COLO668 (cell line): ENCODE measurements around the gene ABHD16A.

Experiments used
- DNase-seq: peaks from one replicate; lab custom pipeline; 2025; ENCODE audit not compliant: unreplicated experiment; lab: John Stamatoyannopoulos, UW

The ABHD16A gene

GRCh38 chr6:31732029-31732428 is 28.9 kb upstream of the ABHD16A start:
- no peak for DNase-seq

GRCh38 chr6:31730631-31731086 is 27.5 kb upstream of the ABHD16A start:
- DNase-seq = no peak

GRCh38 chr6:31729979-31730630 is 27.0 kb upstream of the ABHD16A start:
- no peak for DNase-seq

DNA sequence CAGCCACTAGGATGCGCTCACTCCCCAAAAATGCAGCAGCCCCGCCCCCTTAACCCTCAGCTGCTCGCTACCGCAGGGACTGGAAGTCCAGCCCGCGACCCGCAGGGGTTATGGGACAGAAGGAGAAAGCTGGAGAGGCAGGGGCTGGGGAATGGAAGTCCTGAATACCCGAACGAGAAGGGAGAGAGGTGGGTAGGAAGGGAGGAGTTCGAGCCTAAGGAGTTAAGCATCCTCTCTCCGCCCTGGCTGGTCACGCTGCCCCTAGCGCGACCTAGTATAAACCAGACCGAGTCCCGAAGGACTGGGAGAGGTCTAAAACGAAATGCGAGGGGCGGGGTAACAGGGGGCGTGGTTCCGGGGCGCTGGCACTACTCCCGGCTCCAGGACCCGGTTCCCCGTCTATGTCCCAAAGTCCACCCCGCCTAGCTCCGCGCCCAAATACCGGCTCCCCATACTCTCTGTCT is 26.4 kb upstream of the ABHD16A start:
- DNase-seq = peak; percentile 32

- DNase-seq = no peak
These were observed 25.8 kb upstream of the ABHD16A start, which contains the start of gene DDAH2 for GRCh38 chr6:31728767-31729514. DDAH2 (minus strand) TSS chr6:31729299; CDS start chr6:31729161, 138 bp downstream.

DNA sequence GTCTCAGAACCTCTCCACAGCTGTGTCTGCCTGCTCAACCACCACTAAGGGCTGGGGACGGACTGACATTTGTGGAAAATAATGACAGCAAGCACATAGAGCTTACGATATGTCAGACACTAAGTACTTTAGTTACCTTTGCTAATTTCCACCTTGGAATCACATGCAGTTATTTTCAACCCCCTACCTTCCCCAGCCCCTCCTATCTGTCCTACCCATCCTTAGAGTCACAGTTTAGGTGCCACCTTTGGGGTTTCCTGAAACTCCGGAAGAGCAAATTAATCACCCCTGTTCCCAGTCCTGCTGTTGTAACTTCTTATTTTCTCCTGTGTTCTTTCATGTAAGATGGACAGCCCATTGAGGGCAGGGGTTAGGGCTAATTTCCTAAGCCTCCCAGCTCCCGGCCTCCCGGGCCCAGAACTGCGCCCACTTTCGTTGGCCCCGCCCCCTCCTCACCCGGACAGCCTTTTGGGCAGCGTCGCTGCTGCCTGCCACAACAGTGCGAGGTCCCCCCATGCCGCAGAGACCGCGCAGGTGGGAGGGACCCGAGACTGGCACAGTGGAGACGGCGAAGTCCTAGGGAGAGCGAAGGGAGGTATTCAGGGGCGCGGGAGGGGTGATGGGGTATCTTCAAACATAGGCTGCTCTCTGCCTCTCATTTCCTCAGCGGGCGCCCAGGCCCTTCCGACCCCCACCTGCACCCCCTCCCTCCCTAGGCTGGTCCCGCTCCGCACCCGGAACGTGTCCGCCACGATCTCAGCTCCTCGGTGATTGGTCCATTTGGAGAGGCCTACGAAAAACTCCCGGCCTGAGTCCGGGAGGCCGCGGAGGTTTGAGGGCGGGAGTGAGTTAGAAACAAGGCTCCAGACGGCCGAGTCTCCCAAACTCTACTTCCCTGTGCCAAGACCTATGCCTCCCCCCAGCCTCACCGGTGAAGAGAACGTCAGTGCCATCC is 24.9 kb upstream of the ABHD16A start:
- DNase-seq = no peak

DNA sequence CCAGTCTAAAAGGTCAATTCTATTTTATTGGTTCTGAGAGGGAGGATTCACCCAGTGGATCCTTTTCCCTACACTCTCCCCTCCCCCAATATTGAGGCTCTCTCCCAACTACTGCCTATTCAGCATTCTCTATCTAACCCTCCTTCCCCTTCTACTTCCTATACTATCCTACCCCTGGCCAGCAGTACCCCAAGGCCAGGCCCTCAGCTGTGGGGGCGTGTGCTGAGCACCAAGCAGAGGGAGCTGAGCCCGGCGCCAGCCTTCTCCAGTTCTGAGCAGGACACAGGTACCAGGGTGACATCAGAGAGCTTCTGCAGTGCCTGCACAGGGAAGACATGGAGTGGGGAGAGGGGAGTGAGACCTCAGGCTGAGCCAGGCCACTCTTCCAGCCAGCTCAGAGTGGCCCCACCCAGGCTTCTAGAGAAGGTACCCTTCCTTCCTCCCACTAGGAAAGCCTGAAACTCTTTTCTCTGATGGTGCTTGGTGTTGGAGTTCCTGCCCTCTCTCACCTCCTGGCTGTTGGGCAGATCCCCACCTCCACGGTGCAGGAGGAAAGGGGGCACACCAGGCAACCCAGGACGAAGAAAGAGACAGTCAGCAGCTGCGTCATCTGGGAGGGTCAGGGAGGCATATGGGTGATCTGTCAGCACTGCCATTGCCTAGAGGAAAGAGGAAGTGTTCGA is 24.1 kb upstream of the ABHD16A start:
- no peak for DNase-seq

GRCh38 chr6:31725502-31726350 is 22.6 kb upstream of the ABHD16A start:
- DNase-seq = no peak

GRCh38 chr6:31723980-31724691 is 21.0 kb upstream of the ABHD16A start:
- no peak for DNase-seq

DNA sequence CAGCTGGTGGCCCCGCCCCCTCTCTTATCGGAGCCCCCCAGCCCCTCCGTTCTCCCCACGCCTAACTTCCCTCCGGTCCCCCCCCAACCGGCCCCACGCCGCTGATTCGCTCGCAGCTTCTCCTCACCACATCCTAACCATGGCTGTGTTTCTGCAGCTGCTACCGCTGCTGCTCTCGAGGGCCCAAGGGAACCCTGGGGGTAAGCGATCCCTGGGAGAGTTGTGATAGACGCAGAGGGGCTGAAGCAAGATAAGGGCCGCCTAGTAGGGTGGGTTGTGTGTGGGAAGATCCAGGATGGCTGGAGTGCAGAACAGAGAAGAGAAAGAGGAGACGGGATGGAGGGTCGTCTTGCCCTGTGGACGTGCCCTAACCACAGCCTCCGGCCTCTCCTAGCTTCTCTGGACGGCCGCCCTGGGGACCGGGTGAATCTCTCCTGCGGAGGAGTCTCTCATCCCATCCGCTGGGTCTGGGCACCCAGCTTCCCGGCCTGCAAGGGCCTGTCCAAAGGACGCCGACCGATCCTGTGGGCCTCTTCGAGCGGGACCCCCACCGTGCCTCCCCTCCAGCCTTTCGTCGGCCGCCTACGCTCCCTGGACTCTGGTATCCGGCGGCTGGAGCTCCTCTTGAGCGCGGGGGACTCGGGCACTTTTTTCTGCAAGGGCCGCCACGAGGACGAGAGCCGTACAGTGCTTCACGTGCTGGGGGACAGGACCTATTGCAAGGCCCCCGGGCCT is 20.3 kb upstream of the ABHD16A start, which contains the start of gene MPIG6B:
Gene MPIG6B, plus strand, starts transcription at position 129 of the 735 bp plus-strand sequence. Its CDS starts 11 bp downstream, at position 140.
- DNase-seq = no peak

DNA sequence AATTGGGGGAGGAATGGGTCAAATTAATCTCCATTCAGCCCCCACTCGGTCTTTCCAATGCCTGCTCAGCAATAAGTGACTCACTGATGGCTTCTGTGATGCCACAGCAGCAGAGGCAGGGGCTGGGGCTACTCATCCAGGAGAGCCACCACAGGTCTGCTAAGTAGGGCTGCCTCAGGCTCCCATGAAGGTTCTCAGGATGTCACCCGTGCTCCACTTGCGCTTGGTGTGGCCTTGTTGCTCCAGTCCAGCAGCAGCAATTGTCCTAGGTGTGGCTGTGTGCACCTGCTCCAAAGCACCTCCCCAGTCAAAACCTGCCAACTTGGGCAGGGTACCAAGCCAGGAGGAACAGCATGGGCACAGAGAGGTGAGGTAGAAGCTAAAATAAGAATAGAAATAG is 19.0 kb upstream of the ABHD16A start:
- DNase-seq = no peak

GRCh38 chr6:31721351-31722020 is 18.4 kb upstream of the ABHD16A start, which contains the start of gene LY6G6C:
LY6G6C (minus strand) TSS chr6:31721746; CDS start chr6:31721679, 67 bp downstream.
- no peak for DNase-seq

GRCh38 chr6:31720196-31720770 is 17.2 kb upstream of the ABHD16A start:
- DNase-seq = no peak

- DNase-seq = no peak
These were observed 15.9 kb upstream of the ABHD16A start for GRCh38 chr6:31719001-31719400.

GRCh38 chr6:31718265-31718664 is 15.1 kb upstream of the ABHD16A start:
- peak; percentile 17 for DNase-seq

GRCh38 chr6:31717499-31718222 is 14.5 kb upstream of the ABHD16A start:
- peak; percentile 2 for DNase-seq
